SK-N-SH (cell line): ENCODE results near the gene RNF167.
A peak's percentile ranks its signal among the peaks of the same experiment; 100 is the strongest.

Source experiments
- CTCF ChIP-seq: fragments of 200-600 bp; sonication (generic); IDR thresholded peaks from 2 replicates; pipeline ENCODE4 v1.6.1; 2017; ENCODE audit warnings: antibody characterized with exemption, mild to moderate bottlenecking, moderate library complexity
- EZH2phosphoT487 ChIP-seq: fragments of 200-600 bp; sonication (generic); IDR thresholded peaks from 2 replicates; pipeline ENCODE4 v1.6.1; 2017; ENCODE audit warnings: low read depth, mixed run types, mild to moderate bottlenecking, antibody characterized with exemption, moderate library complexity, borderline replicate concordance
- MAX ChIP-seq: IDR thresholded peaks from 2 replicates; pipeline ENCODE4 v1.4.0; 2012; ENCODE audit warnings: low read depth
- PBX3 ChIP-seq: IDR thresholded peaks from 2 replicates; pipeline ENCODE4; 2012
- REST ChIP-seq: IDR thresholded peaks from 2 replicates; pipeline ENCODE4 v1.6.1; 2012; ENCODE audit warnings: mild to moderate bottlenecking, low read depth, low read length, moderate library complexity
- TCF12 ChIP-seq: IDR thresholded peaks from 2 replicates; pipeline ENCODE4 v1.4.0; 2012
- YY1 ChIP-seq: IDR thresholded peaks from 2 replicates; pipeline ENCODE4 v1.4.0; 2012; ENCODE audit warnings: low read depth, mild to moderate bottlenecking

GRCh38 chr17:4948166-4948930, 8.3 kb downstream of the RNF167 start, which contains the start of gene PFN1:
- TF ChIP-seq TCF12, result no peak; the same call in 1 of the 2 replicates
- no peak for TF ChIP-seq CTCF
- no peak for TF ChIP-seq YY1
- TF ChIP-seq PBX3, result no peak
- no peak; the same call in 1 of the 2 replicates for TF ChIP-seq REST
- no peak for TF ChIP-seq EZH2phosphoT487
- peak; percentile 41 for TF ChIP-seq MAX
